Body of pancreas (tissue), 4 donors: ENCODE measurements around the gene RPS6KA2.

Source experiments
- CTCF ChIP-seq, 7 experiments: fragments of 450-650 bp in 4 of 7; fragments of 200-600 bp in 3 of 7; sonication (generic) in 3 of 7; IDR thresholded peaks; one replicate each; pipeline ENCODE4 v1.5.1; 2016 to 2019; ENCODE audit warnings: antibody characterized with exemption in 7 of 7
- POLR2A ChIP-seq, 3 donors: fragments of 450-650 bp; IDR thresholded peaks; one replicate each; pipeline ENCODE4 v1.6.1; 2016; ENCODE audit warnings: antibody characterized with exemption in 3 of 3, mild to moderate bottlenecking in 2 of 3

GRCh38 chr6:166626177-166627032 is 646 bp downstream of the RPS6KA2 start:
- TF ChIP-seq CTCF (IDR thresholded peaks at IDR 0.05) (no peak), POLR2A (IDR thresholded peaks at IDR 0.05) (peak in 2 of 3 donors; percentile 8 to 40)
